T-helper 17 cell (primary cell): Measurements from ENCODE around the gene DNAL1. TPM values are rescaled to one million over a fixed set of nuclear protein-coding genes. Genes with fewer than 3 reads are reported as not detected.

ENCODE experiments used
- ATAC-seq: fragments of 150-1000 bp; cut with Tn5 transposase; 2 replicates; pipeline ENCODE4 v1.10.0; 2021; ENCODE audit warnings: mild to moderate bottlenecking, moderate library complexity
- DNase-seq, 3 donors: peaks; one replicate each; pipeline versions ENCODE4 v3.0.0 to v3.0.0-alpha.2; 2020 to 2021
- H3K9me3 ChIP-seq: one replicate; pipeline ENCODE4 v1.7.0; 2013; ENCODE audit warnings: low read length, mild to moderate bottlenecking; ENCODE audit not compliant: control insufficient read depth, poor library complexity, severe bottlenecking
- H3K27ac Mint-ChIP-seq: one replicate; pipeline ENCODE4 v1.8.0; 2022; ENCODE audit warnings: mild to moderate bottlenecking, moderate library complexity, mixed read lengths
- H3K27me3 Mint-ChIP-seq: one replicate; pipeline ENCODE4 v1.8.0; 2022; ENCODE audit warnings: mixed read lengths
- H3K36me3 Mint-ChIP-seq: one replicate; pipeline ENCODE4 v1.8.0; 2022; ENCODE audit warnings: low read depth, mixed read lengths
- H3K4me1 Mint-ChIP-seq: one replicate; pipeline ENCODE4 v1.8.0; 2022; ENCODE audit warnings: mild to moderate bottlenecking, mixed read lengths
- H3K4me3 Mint-ChIP-seq: one replicate; pipeline ENCODE4 v1.8.0; 2022; ENCODE audit warnings: mild to moderate bottlenecking, moderate library complexity, mixed read lengths
- total RNA-seq, 4 donors: library from RNA in 2 of 4; stranded (reverse) in 2 of 4; gene quantifications; one replicate each; pipeline ENCODE4 v1.2.3 and lab custom pipeline; 2022 to 2026

The DNAL1 gene
- total RNA-seq, 2 donors from 2014 or later, result 5.4 to 6.1 TPM

DNA sequence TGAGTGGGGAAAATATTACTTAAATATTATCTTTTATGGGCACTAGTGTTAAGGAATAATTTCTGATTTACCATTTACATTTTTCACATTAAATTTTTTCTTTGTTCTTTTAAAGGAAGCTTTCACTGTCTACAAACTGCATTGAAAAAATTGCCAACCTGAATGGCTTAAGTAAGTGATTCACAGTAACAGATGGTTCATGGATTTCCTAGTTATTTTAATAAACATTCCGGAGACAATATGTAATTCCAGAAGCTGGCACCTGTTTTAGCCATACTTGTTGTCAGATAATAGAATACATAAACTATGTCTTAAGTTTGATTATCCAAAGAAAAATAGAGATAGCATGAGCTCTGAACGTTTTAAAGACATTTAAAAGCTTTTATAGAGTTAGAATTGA is 17.1 kb downstream of the DNAL1 start:
- peaks cover 7% of the 10 kb centered on the region for H3K36me3 Mint-ChIP-seq
- no peaks in the 10 kb centered on the region for H3K27me3 Mint-ChIP-seq
- peaks cover 4% of the 10 kb centered on the region for H3K4me1 Mint-ChIP-seq
- DNase-seq (no peak), ATAC-seq (no peak)
- no peak overlapping the region for H3K4me3 Mint-ChIP-seq
- H3K9me3 ChIP-seq, result no peaks in the 10 kb centered on the region
- no peak overlapping the region for H3K27ac Mint-ChIP-seq

DNA sequence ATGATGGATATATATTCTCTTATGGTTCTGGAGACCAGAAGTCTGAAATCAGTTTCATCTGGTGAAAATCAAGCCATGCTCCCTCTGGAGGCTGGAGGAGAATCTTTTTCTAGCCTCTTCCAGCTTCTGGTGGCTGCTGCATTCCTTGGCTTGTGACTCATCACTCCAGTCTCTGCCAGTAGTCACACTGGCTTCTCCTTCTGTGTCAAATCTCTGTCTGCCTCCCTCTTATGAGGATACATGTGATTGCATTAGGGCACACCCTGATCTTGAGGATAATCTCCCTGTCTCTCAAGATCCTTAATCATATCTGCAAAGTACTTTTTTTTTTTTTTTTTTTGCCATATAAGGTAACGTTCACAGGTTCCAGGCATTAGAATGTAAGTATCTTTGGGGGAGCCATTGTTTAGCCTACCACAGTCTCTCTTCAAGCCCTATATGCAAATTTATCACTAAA is 17.7 kb downstream of the DNAL1 start:
- no peak for ATAC-seq
- H3K36me3 Mint-ChIP-seq, result peaks cover 7% of the 10 kb centered on the region
- no peak overlapping the region for H3K27ac Mint-ChIP-seq
- peaks cover 4% of the 10 kb centered on the region for H3K4me1 Mint-ChIP-seq
- H3K4me3 Mint-ChIP-seq, result no peak overlapping the region
- H3K27me3 Mint-ChIP-seq, result no peaks in the 10 kb centered on the region
- no peak for DNase-seq
- H3K9me3 ChIP-seq, result no peaks in the 10 kb centered on the region

DNA sequence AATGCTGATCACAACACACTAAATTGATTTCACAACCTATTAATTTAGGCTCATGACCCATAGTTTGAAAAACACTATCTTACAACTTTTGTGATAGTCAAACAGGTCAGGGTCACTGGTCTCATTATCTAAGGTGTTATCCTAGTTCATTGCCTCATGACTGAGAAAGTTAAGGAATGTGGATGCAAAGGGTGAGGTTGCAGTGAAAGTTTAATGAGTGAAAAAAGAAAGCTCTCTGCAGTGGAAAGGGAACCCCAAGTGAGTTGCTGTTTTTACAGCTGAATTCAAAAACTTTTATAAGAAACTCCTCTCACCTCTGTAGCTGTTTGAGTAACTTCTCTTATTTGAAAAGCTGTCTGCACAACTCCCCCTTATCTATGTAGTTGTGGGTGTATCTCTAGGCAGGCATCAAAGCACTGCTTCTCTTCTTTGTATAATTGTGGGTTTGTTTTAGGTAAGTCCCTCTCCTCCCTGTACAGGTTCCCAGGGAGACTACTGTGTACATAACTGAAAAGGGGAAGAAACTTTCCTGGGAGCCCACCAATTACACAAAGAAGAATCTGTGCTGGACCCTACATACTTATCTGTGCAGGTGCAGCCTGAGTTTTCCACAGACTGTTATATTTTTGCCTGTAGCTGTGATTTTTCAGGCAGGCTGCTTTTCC is 18.9 kb downstream of the DNAL1 start:
- peaks cover 11% of the 10 kb centered on the region for H3K36me3 Mint-ChIP-seq
- H3K27ac Mint-ChIP-seq, result no peak overlapping the region
- H3K27me3 Mint-ChIP-seq, result no peaks in the 10 kb centered on the region
- no peaks in the 10 kb centered on the region for H3K9me3 ChIP-seq
- no peak for DNase-seq
- ATAC-seq, result no peak
- H3K4me1 Mint-ChIP-seq, result peaks cover 4% of the 10 kb centered on the region
- no peak overlapping the region for H3K4me3 Mint-ChIP-seq

DNA sequence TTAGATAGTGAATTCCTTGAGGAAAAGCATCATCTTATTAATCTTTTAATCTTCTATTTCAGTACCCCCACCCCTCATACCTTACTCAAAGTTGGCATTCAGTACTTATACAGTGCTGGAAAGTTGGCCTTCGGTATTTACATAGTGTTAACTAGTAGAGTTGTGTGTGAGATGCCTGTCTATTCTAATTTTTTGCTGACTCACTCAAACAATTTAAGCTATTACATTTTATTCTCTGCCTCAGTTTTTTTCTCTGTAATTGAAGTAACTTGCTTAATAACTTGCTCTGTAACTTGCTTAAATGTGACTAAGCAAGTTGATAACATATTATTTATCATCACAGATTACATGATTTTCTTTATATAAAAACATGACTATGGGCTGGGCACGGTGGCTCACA is 20.3 kb downstream of the DNAL1 start:
- no peaks in the 10 kb centered on the region for H3K9me3 ChIP-seq
- Mint-ChIP-seq H3K36me3 (peaks cover 11% of the 10 kb centered on the region), H3K27me3 (no peaks in the 10 kb centered on the region), H3K27ac (no peak overlapping the region), H3K4me3 (no peak overlapping the region), H3K4me1 (peaks cover 4% of the 10 kb centered on the region)
- DNase-seq, result no peak
- no peak for ATAC-seq

GRCh38 chr14:73666583-73666982 is 21.8 kb downstream of the DNAL1 start:
- no peak for ATAC-seq
- H3K36me3 Mint-ChIP-seq, result peaks cover 11% of the 10 kb centered on the region
- no peak overlapping the region for H3K4me3 Mint-ChIP-seq
- no peak overlapping the region for H3K27ac Mint-ChIP-seq
- H3K27me3 Mint-ChIP-seq, result no peaks in the 10 kb centered on the region
- H3K9me3 ChIP-seq, result no peaks in the 10 kb centered on the region
- peaks cover 4% of the 10 kb centered on the region for H3K4me1 Mint-ChIP-seq
- DNase-seq, result no peak

GRCh38 chr14:73667854-73668253 is 23.1 kb downstream of the DNAL1 start:
- DNase-seq, result no peak
- H3K27ac Mint-ChIP-seq, result no peak overlapping the region
- peaks cover 6% of the 10 kb centered on the region for H3K36me3 Mint-ChIP-seq
- peaks cover 2% of the 10 kb centered on the region for H3K4me1 Mint-ChIP-seq
- H3K27me3 Mint-ChIP-seq, result no peaks in the 10 kb centered on the region
- no peaks in the 10 kb centered on the region for H3K9me3 ChIP-seq
- ATAC-seq, result no peak
- H3K4me3 Mint-ChIP-seq, result no peak overlapping the region

- no peak for DNase-seq
- Mint-ChIP-seq H3K4me3 (no peak overlapping the region), H3K36me3 (no peaks in the 10 kb centered on the region), H3K27ac (no peak overlapping the region), H3K27me3 (no peaks in the 10 kb centered on the region), H3K4me1 (peaks cover 2% of the 10 kb centered on the region)
- H3K9me3 ChIP-seq, result no peaks in the 10 kb centered on the region
- no peak for ATAC-seq
These were observed 30.2 kb downstream of the DNAL1 start for GRCh38 chr14:73674986-73675385.

- H3K9me3 ChIP-seq, result no peaks in the 10 kb centered on the region
- DNase-seq, result no peak
- H3K27ac Mint-ChIP-seq, result no peak overlapping the region
- H3K27me3 Mint-ChIP-seq, result no peaks in the 10 kb centered on the region
- no peak overlapping the region for H3K4me3 Mint-ChIP-seq
- ATAC-seq, result no peak
- H3K4me1 Mint-ChIP-seq, result peaks cover 2% of the 10 kb centered on the region
- H3K36me3 Mint-ChIP-seq, result no peaks in the 10 kb centered on the region
These were observed 33.9 kb downstream of the DNAL1 start for GRCh38 chr14:73678698-73679097.

- Mint-ChIP-seq H3K27me3 (no peaks in the 10 kb centered on the region), H3K4me3 (no peak overlapping the region), H3K4me1 (peaks cover 2% of the 10 kb centered on the region), H3K36me3 (peaks cover 2% of the 10 kb centered on the region), H3K27ac (no peak overlapping the region)
- H3K9me3 ChIP-seq, result no peaks in the 10 kb centered on the region
- ATAC-seq, result no peak
- no peak for DNase-seq
These were observed 36.0 kb downstream of the DNAL1 start for GRCh38 chr14:73680821-73681220.

GRCh38 chr14:73684627-73685026 is 39.8 kb downstream of the DNAL1 start:
- no peaks in the 10 kb centered on the region for H3K4me1 Mint-ChIP-seq
- H3K4me3 Mint-ChIP-seq, result no peak overlapping the region
- H3K27ac Mint-ChIP-seq, result no peak overlapping the region
- ATAC-seq (no peak), DNase-seq (no peak)
- H3K9me3 ChIP-seq, result no peaks in the 10 kb centered on the region
- no peaks in the 10 kb centered on the region for H3K27me3 Mint-ChIP-seq
- H3K36me3 Mint-ChIP-seq, result peaks cover 2% of the 10 kb centered on the region

DNA sequence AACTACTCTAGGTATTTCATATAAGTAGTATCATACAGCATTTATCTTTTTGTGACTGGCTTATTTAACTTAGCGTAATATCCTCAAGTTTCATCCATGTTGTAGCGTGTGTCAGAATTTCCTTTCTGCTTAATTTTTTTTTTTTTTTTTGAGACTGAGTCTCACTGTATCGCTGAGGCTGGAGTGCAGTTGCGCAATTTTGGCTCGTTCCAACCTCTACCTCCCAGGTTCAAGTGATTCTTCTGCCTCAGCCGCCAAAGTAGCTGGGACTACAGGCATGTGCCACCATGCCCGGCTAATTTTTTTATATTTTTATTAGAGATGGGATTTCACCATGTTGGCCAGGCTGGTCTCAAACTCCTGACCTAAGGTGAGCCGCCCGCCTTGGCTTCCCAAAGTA is 40.5 kb downstream of the DNAL1 start:
- H3K27me3 Mint-ChIP-seq, result no peaks in the 10 kb centered on the region
- DNase-seq (no peak), ATAC-seq (no peak)
- H3K4me3 Mint-ChIP-seq, result no peak overlapping the region
- no peak overlapping the region for H3K27ac Mint-ChIP-seq
- H3K9me3 ChIP-seq, result no peaks in the 10 kb centered on the region
- H3K4me1 Mint-ChIP-seq, result no peaks in the 10 kb centered on the region
- H3K36me3 Mint-ChIP-seq, result peaks cover 2% of the 10 kb centered on the region

DNA sequence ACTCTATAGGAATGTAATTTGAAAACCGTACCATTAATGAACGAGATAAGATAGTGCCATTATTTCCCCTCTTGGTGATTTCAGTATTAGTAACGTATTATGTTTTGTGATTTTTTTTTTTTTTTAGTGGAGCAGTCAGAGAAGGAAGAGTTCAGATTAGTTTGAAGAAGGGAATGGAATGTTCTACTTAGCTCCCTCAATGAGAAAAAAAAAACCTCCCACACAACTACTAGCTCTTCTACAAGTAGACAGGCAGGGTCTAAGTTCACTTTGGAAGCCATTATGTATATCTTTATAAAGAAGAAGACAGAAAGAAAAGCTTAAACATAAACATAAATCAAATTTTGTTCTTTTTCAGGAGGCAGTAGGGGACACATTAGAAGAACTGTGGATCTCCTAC is 42.1 kb downstream of the DNAL1 start:
- Mint-ChIP-seq H3K36me3 (peaks cover 2% of the 10 kb centered on the region), H3K27me3 (no peaks in the 10 kb centered on the region), H3K27ac (no peak overlapping the region), H3K4me1 (no peaks in the 10 kb centered on the region), H3K4me3 (no peak overlapping the region)
- ATAC-seq, result no peak
- DNase-seq, result no peak
- no peaks in the 10 kb centered on the region for H3K9me3 ChIP-seq

DNA sequence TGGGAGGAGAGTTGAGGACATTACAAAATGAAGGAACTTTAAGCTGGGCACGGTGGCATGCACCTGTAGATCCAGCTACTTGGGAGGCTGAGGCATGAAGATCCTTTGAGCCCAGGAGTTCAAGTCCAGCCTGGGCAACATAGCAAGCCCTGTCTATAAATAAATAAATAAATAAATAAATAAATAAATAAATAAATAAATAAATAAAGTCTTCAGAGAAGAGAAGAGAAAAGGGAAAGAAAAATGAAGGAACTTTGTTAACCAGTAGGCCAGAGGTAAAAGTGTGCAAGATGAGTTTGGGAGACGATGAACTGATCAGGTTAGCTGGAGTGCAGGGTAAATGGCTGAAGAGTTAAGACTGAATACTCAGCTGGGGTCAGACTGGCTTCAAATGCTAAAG is 49.3 kb downstream of the DNAL1 start:
- H3K27me3 Mint-ChIP-seq, result no peaks in the 10 kb centered on the region
- no peaks in the 10 kb centered on the region for H3K4me1 Mint-ChIP-seq
- H3K36me3 Mint-ChIP-seq, result peaks cover 7% of the 10 kb centered on the region
- ATAC-seq (no peak), DNase-seq (no peak)
- H3K27ac Mint-ChIP-seq, result no peak overlapping the region
- H3K4me3 Mint-ChIP-seq, result no peak overlapping the region
- no peaks in the 10 kb centered on the region for H3K9me3 ChIP-seq

DNA sequence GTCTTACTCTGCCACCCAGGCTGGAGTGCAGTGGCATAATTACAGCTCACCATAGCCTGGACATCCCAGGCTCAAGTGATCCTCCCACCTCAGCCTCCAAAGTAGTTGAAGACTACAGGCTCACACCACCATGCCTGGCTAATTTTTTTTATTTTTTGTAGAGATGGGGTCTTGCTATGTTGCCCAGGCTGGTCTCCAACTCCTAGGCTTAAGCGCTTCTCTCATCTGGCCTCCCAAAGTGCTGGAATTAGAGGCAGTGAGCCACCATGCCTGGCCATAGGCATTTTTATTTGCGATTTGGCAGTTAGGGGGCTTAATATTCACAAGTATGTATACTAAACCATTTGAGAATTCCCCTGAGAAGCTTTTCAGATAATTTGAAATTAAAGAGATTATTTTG is 50.3 kb downstream of the DNAL1 start:
- no peaks in the 10 kb centered on the region for H3K4me1 Mint-ChIP-seq
- no peak overlapping the region for H3K4me3 Mint-ChIP-seq
- peaks cover 7% of the 10 kb centered on the region for H3K36me3 Mint-ChIP-seq
- no peaks in the 10 kb centered on the region for H3K27me3 Mint-ChIP-seq
- DNase-seq, result no peak
- H3K27ac Mint-ChIP-seq, result no peak overlapping the region
- H3K9me3 ChIP-seq, result no peaks in the 10 kb centered on the region
- ATAC-seq, result no peak
